HuH-7 (cell line): ENCODE measurements around the gene GPATCH3.
A peak's percentile ranks its signal among the peaks of the same experiment; 100 is the strongest.
"Not testable (repeated sequence)": the region's sequence is repeated elsewhere in the genome, so short reads cannot be mapped to it uniquely, and the experiment has no call there.

ENCODE experiments used
- DNase-seq: peaks from one replicate; pipeline ENCODE4 v3.0.0; 2011; ENCODE audit warnings: low spot score

Gene GPATCH3

GRCh38 chr1:26864610-26865480, 35.4 kb downstream of the GPATCH3 start:
- DNase-seq: peak; percentile 96

- no peak for DNase-seq
These were observed 36.6 kb downstream of the GPATCH3 start for GRCh38 chr1:26863685-26864077.

GRCh38 chr1:26862781-26863684, 37.2 kb downstream of the GPATCH3 start, which contains the start of gene SFN:
TSS of gene SFN (plus strand) at chr1:26863149. CDS start at chr1:26863213, 64 bp downstream.
- peak; percentile 57 for DNase-seq

- DNase-seq: no peak
These were observed 38.3 kb downstream of the GPATCH3 start for GRCh38 chr1:26861889-26862378.

GRCh38 chr1:26861286-26861701, 39.0 kb downstream of the GPATCH3 start:
- no peak for DNase-seq

- no peak for DNase-seq
These were observed 41.2 kb downstream of the GPATCH3 start for GRCh38 chr1:26858891-26859640.

- DNase-seq: no peak
These were observed 42.1 kb downstream of the GPATCH3 start for GRCh38 chr1:26858160-26858559.

DNA sequence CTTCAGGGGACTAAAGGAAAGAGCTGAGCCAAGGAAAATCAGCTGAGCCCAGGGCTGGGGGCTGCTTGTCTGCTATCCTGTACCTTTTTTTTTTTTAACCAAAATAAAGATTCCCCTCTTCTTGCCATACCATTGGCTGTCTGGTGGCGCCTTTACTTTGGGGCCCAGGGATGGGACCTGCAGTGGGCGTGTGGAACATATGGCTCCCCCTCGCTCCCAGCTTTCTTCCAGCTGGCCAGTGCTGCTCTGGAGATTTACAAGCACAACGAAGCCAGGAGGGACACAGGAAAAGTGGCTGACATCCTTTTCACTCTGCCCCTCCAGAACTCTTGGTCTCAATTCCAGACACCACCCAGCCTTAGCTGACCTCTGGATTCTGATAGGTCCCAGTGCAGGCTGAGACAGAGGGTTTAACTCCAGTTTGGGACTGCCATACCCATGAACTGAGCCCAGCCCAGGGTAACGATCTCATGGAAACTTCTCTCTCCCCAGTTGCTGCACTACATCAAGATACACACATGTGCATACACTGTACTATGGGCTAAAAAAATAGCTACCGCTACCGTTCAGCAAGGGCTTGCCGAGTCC, 42.7 kb downstream of the GPATCH3 start:
- DNase-seq: no peak

GRCh38 chr1:26856604-26857469, 43.4 kb downstream of the GPATCH3 start:
- DNase-seq: no peak

DNA sequence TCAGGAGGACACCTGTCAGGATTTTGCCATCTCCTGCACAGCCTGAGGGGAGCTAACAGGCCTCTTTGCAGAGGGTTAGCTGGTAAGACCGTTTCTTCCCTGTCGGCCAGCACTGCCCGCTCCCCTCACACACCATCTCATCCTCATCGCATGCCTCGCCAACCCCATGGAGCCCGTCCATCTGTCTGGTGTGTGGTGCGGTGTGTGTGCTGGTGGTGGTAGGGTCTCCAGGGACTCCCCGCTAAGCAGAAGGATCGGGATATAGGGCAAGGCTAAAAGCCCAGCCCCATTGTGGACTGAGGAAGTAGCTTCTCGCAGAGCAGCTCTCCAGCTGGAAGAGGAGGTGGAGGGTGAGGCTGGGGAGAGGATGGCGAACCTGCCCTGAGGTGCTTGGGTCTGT, 44.1 kb downstream of the GPATCH3 start:
- DNase-seq: no peak

GRCh38 chr1:26855636-26856035, 44.6 kb downstream of the GPATCH3 start:
- no peak for DNase-seq

GRCh38 chr1:26854906-26855305, 45.4 kb downstream of the GPATCH3 start:
- DNase-seq: no peak

GRCh38 chr1:26853600-26853999, 46.7 kb downstream of the GPATCH3 start:
- DNase-seq: no peak

- DNase-seq: peak; percentile 93
These were observed 47.1 kb downstream of the GPATCH3 start for GRCh38 chr1:26853156-26853555.

DNA sequence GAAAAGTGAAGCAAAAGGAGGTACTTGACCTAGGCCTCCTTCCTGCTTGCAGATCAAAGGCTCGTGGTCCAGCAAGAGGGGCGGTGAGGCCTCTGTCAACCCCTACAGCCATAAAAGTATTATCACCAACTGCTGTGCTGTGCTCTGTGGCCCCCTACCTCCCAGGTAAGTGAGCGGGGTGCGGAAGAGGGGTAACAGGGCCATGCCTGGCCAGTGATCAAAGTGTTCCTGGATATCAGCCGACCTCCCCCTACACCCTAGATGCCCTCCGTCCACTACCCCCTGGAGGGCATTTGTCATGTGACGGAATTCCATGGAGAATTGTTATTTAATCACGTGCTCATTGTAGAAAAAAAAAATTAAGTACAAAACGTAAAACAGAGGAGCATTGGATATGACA, 47.6 kb downstream of the GPATCH3 start:
- no peak for DNase-seq

DNA sequence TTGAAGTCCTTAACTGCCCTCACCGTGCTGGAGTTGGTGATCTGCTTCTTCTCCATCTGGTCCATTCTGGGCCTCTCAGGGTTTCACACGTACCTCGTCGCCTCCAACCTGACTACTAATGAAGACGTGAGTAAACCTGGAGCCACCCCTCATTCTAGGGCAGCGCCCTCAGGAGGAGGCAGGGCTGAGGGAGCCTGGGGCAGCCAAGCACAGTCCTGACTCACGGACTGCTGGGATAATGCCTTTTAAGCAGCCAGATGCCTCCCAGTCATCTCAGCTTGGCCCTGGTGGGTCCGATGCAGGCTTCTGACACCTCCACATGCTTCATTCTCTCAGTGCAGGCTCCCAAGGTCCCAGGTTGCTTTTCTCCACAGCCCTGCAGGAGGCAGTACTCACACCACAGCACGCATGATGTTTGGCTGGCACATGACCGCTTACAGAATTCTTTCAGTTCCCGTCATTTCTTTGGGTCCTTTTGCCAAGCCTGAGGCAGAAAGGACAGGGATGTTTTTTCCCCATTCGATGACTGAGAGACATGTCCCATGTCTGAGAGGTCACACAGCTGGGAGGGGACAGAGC, 49.1 kb downstream of the GPATCH3 start:
- no peak for DNase-seq

DNA sequence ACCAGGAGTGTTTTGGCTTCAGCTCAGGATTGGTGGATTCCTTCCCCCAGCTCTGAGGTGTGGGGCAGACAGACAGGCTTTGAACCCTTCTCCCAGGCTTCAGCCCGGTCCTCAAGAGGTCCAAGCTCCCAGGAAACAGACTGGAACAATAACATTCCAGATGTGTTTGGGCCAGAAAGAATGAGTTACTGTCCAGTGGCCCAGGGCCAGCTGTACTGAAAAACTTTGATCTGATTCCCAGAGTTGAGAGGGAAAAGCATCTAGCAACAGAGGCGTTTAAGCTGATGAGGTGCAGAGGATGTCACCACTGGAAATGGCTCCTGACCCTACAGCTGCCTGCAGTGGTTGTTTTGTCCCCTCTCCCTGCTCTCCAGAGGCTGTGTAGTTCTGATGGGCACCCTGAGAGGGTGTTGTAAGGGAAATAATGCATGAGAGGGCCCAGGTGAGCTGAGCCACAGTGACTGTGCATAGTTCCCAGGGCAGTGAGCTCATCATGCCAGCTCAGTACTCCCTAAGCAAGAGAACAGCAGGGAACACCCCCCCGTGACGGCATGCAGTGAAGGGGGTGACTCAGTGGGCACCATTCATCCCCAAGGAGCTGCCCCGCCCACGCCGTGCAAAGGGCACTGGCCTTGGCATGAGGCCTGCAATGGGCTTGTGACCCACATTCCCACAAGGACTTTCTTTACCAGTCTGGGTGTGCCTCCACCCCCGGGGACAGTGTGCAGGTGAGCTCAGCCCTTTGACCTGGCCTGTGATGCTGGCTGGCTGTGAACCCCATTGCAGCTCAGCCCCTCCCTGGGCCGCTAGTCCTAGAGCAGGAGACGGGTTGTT, 51.1 kb downstream of the GPATCH3 start:
- DNase-seq: no peak

- DNase-seq: no peak
These were observed 51.8 kb downstream of the GPATCH3 start for GRCh38 chr1:26848499-26848898.

DNA sequence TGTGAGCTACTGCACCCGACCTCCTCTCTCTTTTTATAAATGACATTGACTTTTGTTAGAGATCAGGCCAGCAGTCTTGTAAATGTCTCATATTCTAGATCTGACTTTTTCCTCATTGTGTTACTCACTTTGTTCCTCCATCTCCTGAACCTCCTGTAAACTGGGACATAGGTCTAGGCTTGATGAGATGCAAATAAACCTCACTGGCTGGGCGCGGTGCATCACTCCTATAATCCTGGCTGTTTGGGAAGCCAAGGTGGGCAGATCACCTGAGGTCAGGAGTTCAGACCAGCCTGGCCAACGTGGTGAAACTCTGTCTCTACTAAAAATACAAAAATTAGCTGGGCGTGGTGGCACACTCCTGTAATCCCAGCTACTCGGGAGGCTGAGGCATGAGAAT, 52.4 kb downstream of the GPATCH3 start:
- not testable (repeated sequence) for DNase-seq
